Measurements from ENCODE around the gene PPP1R10. TPM values are rescaled to one million over a fixed set of nuclear protein-coding genes. Genes with fewer than 3 reads are reported as not detected.

The PPP1R10 gene
- total and polyA plus RNA-seq, 2 of the 13 experiments (the other 11 are each of a cell fraction or from before 2014, with no cell fraction given): 26.3 to 38.4 TPM

- TF ChIP-seq ZBTB40 (IDR thresholded peaks at IDR 0.05) (no peak), ZBTB40 (CRISPR knock-in tag; IDR thresholded peaks at IDR 0.05) (no peak), MED13 (CRISPR knock-in tag; IDR thresholded peaks at IDR 0.05) (no peak), CTCF (CRISPR knock-in tag; IDR thresholded peaks at IDR 0.05) (0 out of 2 replicates have a peak, but pooled peaks have one; percentile 10), ZFAT (CRISPR knock-in tag; conservative IDR thresholded peaks at IDR 0.05) (no peak), HNRNPLL (IDR thresholded peaks at IDR 0.05; ENCODE audit: low read depth, low read length, poor library complexity, severe bottlenecking) (peak; percentile 60), ZNF430 (CRISPR knock-in tag; IDR thresholded peaks at IDR 0.05) (no peak), ZNF576 (CRISPR knock-in tag; IDR thresholded peaks at IDR 0.05) (peak; percentile 71; the same call in 1 of the 2 replicates), PCBP2 (optimal IDR thresholded peaks at IDR 0.05; ENCODE audit: low read depth, low read length, poor library complexity, severe bottlenecking) (no peak), ZNF883 (CRISPR knock-in tag; IDR thresholded peaks at IDR 0.05; ENCODE audit: not compliant biosample characterization) (no peak), TBP (CRISPR knock-in tag; IDR thresholded peaks at IDR 0.05) (no peak)
Observed at GRCh38 chr6:30646450-30647241, 29.6 kb upstream of the PPP1R10 start, which contains the start of gene C6orf136 (continued).
